Suprapubic skin (tissue), 4 donors: ENCODE measurements around the gene ARHGEF28.

Experiments used
- EP300 ChIP-seq: sonication (generic); formaldehyde crosslinking; IDR thresholded peaks from one replicate; pipeline ENCODE4 v1.6.1; 2017; ENCODE audit warnings: antibody characterized with exemption
- POLR2A ChIP-seq, 2 donors: fragments of 450-650 bp; IDR thresholded peaks; one replicate each; pipeline ENCODE4 v1.6.1; 2017; ENCODE audit warnings: antibody characterized with exemption in 2 of 2, mild to moderate bottlenecking in 2 of 2, moderate library complexity in 2 of 2
- POLR2AphosphoS5 ChIP-seq, 3 donors: sonication (generic); formaldehyde crosslinking; IDR thresholded peaks; one replicate each; pipeline ENCODE4 v1.6.1; 2017; ENCODE audit warnings: antibody characterized with exemption in 3 of 3
- TF ChIP-seq, protein P1 (sequence below), 2 donors: fragments of 200-600 bp in 1 of 2; fragments of 450-650 bp in 1 of 2; sonication (generic) in 1 of 2; IDR thresholded peaks; one replicate each; pipeline ENCODE4 v1.5.1; 2016 to 2019; ENCODE audit warnings: antibody characterized with exemption in 2 of 2, mild to moderate bottlenecking in 1 of 2, moderate library complexity in 1 of 2

- TF ChIP-seq, protein P1, sequence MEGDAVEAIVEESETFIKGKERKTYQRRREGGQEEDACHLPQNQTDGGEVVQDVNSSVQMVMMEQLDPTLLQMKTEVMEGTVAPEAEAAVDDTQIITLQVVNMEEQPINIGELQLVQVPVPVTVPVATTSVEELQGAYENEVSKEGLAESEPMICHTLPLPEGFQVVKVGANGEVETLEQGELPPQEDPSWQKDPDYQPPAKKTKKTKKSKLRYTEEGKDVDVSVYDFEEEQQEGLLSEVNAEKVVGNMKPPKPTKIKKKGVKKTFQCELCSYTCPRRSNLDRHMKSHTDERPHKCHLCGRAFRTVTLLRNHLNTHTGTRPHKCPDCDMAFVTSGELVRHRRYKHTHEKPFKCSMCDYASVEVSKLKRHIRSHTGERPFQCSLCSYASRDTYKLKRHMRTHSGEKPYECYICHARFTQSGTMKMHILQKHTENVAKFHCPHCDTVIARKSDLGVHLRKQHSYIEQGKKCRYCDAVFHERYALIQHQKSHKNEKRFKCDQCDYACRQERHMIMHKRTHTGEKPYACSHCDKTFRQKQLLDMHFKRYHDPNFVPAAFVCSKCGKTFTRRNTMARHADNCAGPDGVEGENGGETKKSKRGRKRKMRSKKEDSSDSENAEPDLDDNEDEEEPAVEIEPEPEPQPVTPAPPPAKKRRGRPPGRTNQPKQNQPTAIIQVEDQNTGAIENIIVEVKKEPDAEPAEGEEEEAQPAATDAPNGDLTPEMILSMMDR (IDR thresholded peaks at IDR 0.05): no peak
- no peak for TF ChIP-seq POLR2A (IDR thresholded peaks at IDR 0.05)
- TF ChIP-seq POLR2AphosphoS5 (IDR thresholded peaks at IDR 0.05): no peak
- no peak for TF ChIP-seq EP300
Measured at GRCh38 chr5:73718762-73719161, 92.8 kb downstream of the ARHGEF28 start.
